Hepatocyte (in vitro differentiated cells): Measurements from ENCODE around the gene PYURF. TPM values are rescaled to one million over a fixed set of nuclear protein-coding genes. Genes with fewer than 3 reads are reported as not detected.

Source experiments
- DNase-seq: peaks from one replicate; pipeline ENCODE4 v3.0.0-alpha.2; 2016; ENCODE audit warnings: low spot score
- H2AFZ ChIP-seq: fragments of 200-600 bp; sonication (generic); 2 replicates; pipeline ENCODE4 v1.6.0; 2016; ENCODE audit warnings: antibody characterized with exemption, mild to moderate bottlenecking
- H3K27ac ChIP-seq: fragments of 200-600 bp; sonication (generic); 2 replicates; pipeline ENCODE4 v1.5.1; 2016; ENCODE audit warnings: mild to moderate bottlenecking
- H3K27me3 ChIP-seq: fragments of 200-600 bp; sonication (generic); 2 replicates; pipeline ENCODE4 v1.6.1; 2016
- H3K36me3 ChIP-seq: fragments of 200-600 bp; sonication (generic); replicated peaks from 2 replicates; pipeline ENCODE4 v1.5.1; 2016; ENCODE audit warnings: low read depth; ENCODE audit not compliant: insufficient read depth
- H3K4me1 ChIP-seq: fragments of 200-600 bp; sonication (generic); 2 replicates; pipeline ENCODE4 v1.5.1; 2016; ENCODE audit warnings: mild to moderate bottlenecking, moderate library complexity; ENCODE audit not compliant: insufficient read depth
- H3K4me2 ChIP-seq: fragments of 200-600 bp; sonication (generic); 2 replicates; pipeline ENCODE4 v1.6.0; 2016
- H3K4me3 ChIP-seq: fragments of 200-600 bp; sonication (generic); 2 replicates; pipeline ENCODE4 v1.5.1; 2016; ENCODE audit warnings: mild to moderate bottlenecking
- H3K79me2 ChIP-seq: fragments of 200-600 bp; sonication (generic); 2 replicates; pipeline ENCODE4 v1.6.0; 2017; ENCODE audit warnings: mild to moderate bottlenecking
- H3K9me2 ChIP-seq: fragments of 200-600 bp; sonication (generic); replicated peaks from 2 replicates; pipeline ENCODE4 v1.6.0; 2017; ENCODE audit warnings: mild to moderate bottlenecking; ENCODE audit not compliant: insufficient read depth
- H3K9me3 ChIP-seq: fragments of 200-600 bp; sonication (generic); 2 replicates; pipeline ENCODE4 v1.5.1; 2016; ENCODE audit warnings: low read depth, mild to moderate bottlenecking
- H4K20me1 ChIP-seq: fragments of 200-600 bp; sonication (generic); 2 replicates; pipeline ENCODE4 v1.6.0; 2016; ENCODE audit warnings: mild to moderate bottlenecking; ENCODE audit not compliant: insufficient read depth, poor library complexity, severe bottlenecking
- EZH2 ChIP-seq: fragments of 200-600 bp; sonication (generic); IDR thresholded peaks from 2 replicates; pipeline ENCODE4 v1.6.1; 2016; ENCODE audit warnings: antibody characterized with exemption, mild to moderate bottlenecking, borderline replicate concordance
- EZH2phosphoT487 ChIP-seq: fragments of 200-600 bp; sonication (generic); IDR thresholded peaks from one replicate; pipeline ENCODE4 v1.6.1; 2018; ENCODE audit warnings: antibody characterized with exemption, mild to moderate bottlenecking, low read depth, moderate library complexity; ENCODE audit not compliant: unreplicated experiment, severe bottlenecking
- WGBS: methylation state at CpG from one replicate; pipeline ENCODE4 v1.1.6; 2016; ENCODE audit warnings: low lambda C conversion rate; ENCODE audit errors: missing lambda C conversion rate; 5-methylcytosine and 5-hydroxymethylcytosine counted together
- polyA plus RNA-seq: library from polyadenylated mRNA; unstranded; fragments of >200 nt; fragmentation: Nextera tagmentation; extraction: Ambion mirVana; gene quantifications from 2 replicates; pipeline ENCODE4 v1.2.1, GENCODE V29; 2016
- total RNA-seq: library from RNA; depleted of rRNA; stranded (reverse); fragments of >200 nt; gene quantifications from 2 replicates; pipeline ENCODE4 v1.2.3, GENCODE V29; 2014
- TF ChIP-seq, protein P1 (sequence below): fragments of 200-600 bp; sonication (generic); IDR thresholded peaks from 2 replicates; pipeline ENCODE4 v1.5.1; 2016; ENCODE audit warnings: antibody characterized with exemption, mild to moderate bottlenecking; ENCODE audit not compliant: poor library complexity

The PYURF gene
- total and polyA plus RNA-seq, 2 experiments from 2014 or later, result 134 to 135 TPM

GRCh38 chr4:88535090-88535755 is 11.6 kb upstream of the PYURF start:
- Histone ChIP-seq H3K27me3 (no peaks in the 10 kb centered on the region), H3K4me2 (no peak overlapping the region), H3K4me1 (no peaks in the 10 kb centered on the region), H3K9me2 (no peaks in the 10 kb centered on the region), H3K4me3 (no peak overlapping the region), H4K20me1 (no peaks in the 10 kb centered on the region), H3K27ac (no peak overlapping the region), H3K9me3 (no peaks in the 10 kb centered on the region), H3K36me3 (no peaks in the 10 kb centered on the region), H2AFZ (no peak overlapping the region), H3K79me2 (no peaks in the 10 kb centered on the region)
- no peak for TF ChIP-seq EZH2phosphoT487
- no peak for TF ChIP-seq EZH2
- TF ChIP-seq, protein P1, sequence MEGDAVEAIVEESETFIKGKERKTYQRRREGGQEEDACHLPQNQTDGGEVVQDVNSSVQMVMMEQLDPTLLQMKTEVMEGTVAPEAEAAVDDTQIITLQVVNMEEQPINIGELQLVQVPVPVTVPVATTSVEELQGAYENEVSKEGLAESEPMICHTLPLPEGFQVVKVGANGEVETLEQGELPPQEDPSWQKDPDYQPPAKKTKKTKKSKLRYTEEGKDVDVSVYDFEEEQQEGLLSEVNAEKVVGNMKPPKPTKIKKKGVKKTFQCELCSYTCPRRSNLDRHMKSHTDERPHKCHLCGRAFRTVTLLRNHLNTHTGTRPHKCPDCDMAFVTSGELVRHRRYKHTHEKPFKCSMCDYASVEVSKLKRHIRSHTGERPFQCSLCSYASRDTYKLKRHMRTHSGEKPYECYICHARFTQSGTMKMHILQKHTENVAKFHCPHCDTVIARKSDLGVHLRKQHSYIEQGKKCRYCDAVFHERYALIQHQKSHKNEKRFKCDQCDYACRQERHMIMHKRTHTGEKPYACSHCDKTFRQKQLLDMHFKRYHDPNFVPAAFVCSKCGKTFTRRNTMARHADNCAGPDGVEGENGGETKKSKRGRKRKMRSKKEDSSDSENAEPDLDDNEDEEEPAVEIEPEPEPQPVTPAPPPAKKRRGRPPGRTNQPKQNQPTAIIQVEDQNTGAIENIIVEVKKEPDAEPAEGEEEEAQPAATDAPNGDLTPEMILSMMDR, result no peak
- no peak for DNase-seq
- 82% methylated on average over 2 of the region's 2 CpGs for WGBS

DNA sequence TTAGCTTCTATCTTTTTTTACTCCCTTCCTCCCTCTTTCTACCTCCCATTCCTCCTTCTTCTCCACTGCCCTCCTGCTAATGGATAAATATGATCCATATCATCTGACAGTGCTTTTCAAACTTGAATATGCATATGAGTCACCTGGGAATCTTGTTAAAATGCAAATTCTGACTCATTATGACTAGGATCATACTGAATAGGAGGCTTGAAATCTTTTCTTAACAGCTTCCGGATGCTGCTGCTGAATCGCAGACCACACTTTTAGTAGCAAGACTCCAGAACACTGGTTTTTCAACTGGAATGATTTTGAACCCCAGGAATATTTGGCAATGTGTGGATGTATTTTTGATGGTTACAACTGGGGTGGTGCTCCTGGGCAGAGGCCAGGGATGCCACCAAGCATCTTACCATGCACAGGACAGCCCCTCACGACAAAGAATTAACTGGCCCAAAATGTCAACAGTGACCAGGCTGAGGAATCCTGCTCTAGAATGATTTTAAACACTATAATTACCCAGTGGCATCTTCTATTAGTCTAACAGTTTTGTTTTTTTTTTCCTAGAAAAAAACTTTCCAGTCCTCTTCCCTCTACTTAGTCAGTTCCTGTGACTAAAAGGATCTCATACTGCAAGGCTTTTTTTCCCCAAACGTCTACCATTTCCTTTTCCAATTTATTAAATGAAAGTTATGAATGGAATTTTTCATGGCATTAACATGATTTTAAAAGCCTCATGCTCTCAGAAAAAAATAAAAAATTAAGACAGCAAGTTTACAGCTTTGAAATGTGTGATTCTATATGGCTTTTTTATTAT is 10.6 kb upstream of the PYURF start:
- 66% methylated on average over 4 of the region's 4 CpGs for WGBS

DNA sequence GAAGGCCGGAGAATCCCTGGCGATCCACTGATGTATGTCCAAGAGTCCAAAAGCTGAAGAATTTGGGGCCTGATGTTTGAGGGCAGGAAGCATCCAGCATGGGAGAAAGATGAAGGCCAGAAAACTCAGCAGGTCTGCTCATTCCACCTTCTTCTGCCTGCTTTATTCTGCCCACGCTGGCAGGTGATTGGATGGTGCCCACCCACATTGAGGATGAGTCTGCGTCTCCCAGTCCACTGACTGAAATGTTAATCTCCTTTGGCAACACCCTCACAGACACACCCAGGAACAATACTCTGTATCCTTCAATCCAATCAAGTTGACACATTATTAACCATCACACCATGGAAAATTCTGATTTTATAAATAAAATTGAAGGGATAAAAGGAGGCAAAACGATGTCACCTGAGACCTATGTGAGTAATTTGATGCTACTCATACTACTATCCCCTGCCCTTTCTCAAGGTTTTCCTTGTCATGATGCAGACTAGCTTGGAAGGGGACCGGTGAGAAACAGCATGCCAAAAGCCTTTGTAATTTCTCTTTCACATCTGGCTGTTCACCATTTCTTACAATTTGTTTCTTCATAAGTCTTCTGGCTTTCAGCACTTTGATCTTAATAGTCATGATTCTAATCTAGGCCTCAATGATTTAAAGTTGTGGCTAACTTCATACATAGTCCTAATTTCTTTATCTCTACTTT is 9.7 kb upstream of the PYURF start:
- Histone ChIP-seq H3K9me2 (no peaks in the 10 kb centered on the region), H4K20me1 (no peaks in the 10 kb centered on the region), H3K27ac (no peak overlapping the region), H3K9me3 (no peaks in the 10 kb centered on the region), H3K4me3 (no peak overlapping the region), H3K4me1 (no peaks in the 10 kb centered on the region), H3K27me3 (no peaks in the 10 kb centered on the region), H3K79me2 (no peaks in the 10 kb centered on the region), H3K4me2 (no peak overlapping the region), H2AFZ (no peak overlapping the region), H3K36me3 (no peaks in the 10 kb centered on the region)
- WGBS, result 75% methylated on average over 6 of the region's 6 CpGs
- no peak for DNase-seq
- TF ChIP-seq, protein P1, result no peak
- TF ChIP-seq EZH2phosphoT487, result no peak
- TF ChIP-seq EZH2, result no peak

More for the DNA sequence above, 10.6 kb upstream of the PYURF start:
- Histone ChIP-seq H3K27me3 (no peaks in the 10 kb centered on the region), H2AFZ (no peak overlapping the region), H3K9me2 (no peaks in the 10 kb centered on the region), H3K9me3 (no peaks in the 10 kb centered on the region), H4K20me1 (no peaks in the 10 kb centered on the region), H3K4me2 (no peak overlapping the region), H3K4me1 (no peaks in the 10 kb centered on the region), H3K79me2 (no peaks in the 10 kb centered on the region), H3K36me3 (no peaks in the 10 kb centered on the region), H3K4me3 (no peak overlapping the region), H3K27ac (no peak overlapping the region)
- DNase-seq, result no peak
- TF ChIP-seq, protein P1, result no peak
- TF ChIP-seq EZH2phosphoT487 (no peak), EZH2 (no peak)
